Psoas muscle (tissue), 8 donors: ENCODE measurements around the gene MBNL1. TPM values are rescaled to one million over a fixed set of nuclear protein-coding genes. Genes with fewer than 3 reads are reported as not detected.
"Not testable (repeated sequence)": the region's sequence is repeated elsewhere in the genome, so short reads cannot be mapped to it uniquely, and the experiment has no call there.

Experiments used
- ATAC-seq, 4 donors: fragments of 200-7000 bp; cut with Tn5 transposase; one replicate each; pipeline ENCODE4 v1.9.1; 2020; ENCODE audit warnings: moderate library complexity in 3 of 4, mild to moderate bottlenecking in 2 of 4
- DNase-seq, 2 donors: peaks; one replicate each; pipeline ENCODE4 v3.0.0-alpha.2; 2020
- H3K27ac ChIP-seq: fragments of 200-600 bp; one replicate; pipeline ENCODE4 v1.8.0; 2022
- H3K27me3 ChIP-seq, 3 donors: fragments of 200-600 bp in 1 of 3; one replicate each; pipeline versions ENCODE4 v1.6.1 to v1.8.0; 2013 to 2022; ENCODE audit warnings: low read length in 2 of 3, mild to moderate bottlenecking in 2 of 3, moderate library complexity in 1 of 3; ENCODE audit not compliant: insufficient read depth in 3 of 3
- H3K36me3 ChIP-seq, 2 donors: fragments of 200-600 bp in 1 of 2; one replicate each; pipeline versions ENCODE4 v1.6.1 to v1.8.0; 2013 to 2022; ENCODE audit warnings: low read depth in 1 of 2, mild to moderate bottlenecking in 1 of 2, moderate library complexity in 1 of 2; ENCODE audit not compliant: insufficient read depth in 1 of 2
- H3K4me1 ChIP-seq: fragments of 200-600 bp; one replicate; pipeline ENCODE4 v1.8.0; 2022
- H3K4me3 ChIP-seq: fragments of 200-600 bp; one replicate; pipeline ENCODE4 v1.8.0; 2022; ENCODE audit warnings: mild to moderate bottlenecking
- H3K9me3 ChIP-seq: fragments of 200-600 bp; one replicate; pipeline ENCODE4 v1.8.0; 2022
- WGBS, 3 donors: extraction: QIAGEN DNeasy Blood & Tissue Kit; methylation state at CpG; one replicate each; pipeline versions ENCODE4 v1.1.6 to v1.1.7; 2013; 5-methylcytosine and 5-hydroxymethylcytosine counted together
- intact Hi-C, 2 donors: fragments of 100-400 bp; cut with DNase I; formaldehyde crosslinking; loops; one replicate each; pipeline versions ENCODE4 v1.11.0 to v1.14.2; 2022
- polyA plus RNA-seq, 3 donors: library from polyadenylated mRNA; stranded (reverse); fragments of 200-250 nt; gene quantifications; one replicate each; pipeline ENCODE4 v1.2.3, GENCODE V29; 2013
- total RNA-seq, 4 donors: library from RNA; stranded (reverse); fragmentation: NEBNext Ultra II Directional in 2 of 4; extraction: Animal tissue kit (Norgen Biotek cat#: 25700) in 2 of 4; gene quantifications; one replicate each; pipeline versions ENCODE4 v1.2.1 to v1.2.4, GENCODE V29; 2021 to 2023
- TF ChIP-seq, protein P1 (sequence below): fragments of 200-600 bp; IDR thresholded peaks from one replicate; pipeline ENCODE4 v1.8.0; 2022; ENCODE audit warnings: antibody characterized with exemption
- donor health status: healthy with polysubstance abuse.
- donor health status: DM: no; HTN: no; CAD: no; lungs with moderate emphysema.
- donor health status: Bipolar disorder and iron deficiency.
- donor health status: healthy.
- donor health status: DM: yes; HTN: yes; CAD: no.
- donor health status: DM: no; HTN: no; CAD: no.
- donor health status: DM: no; HTN: no; CAD: no.
- donor health status: DM: yes; HTN: yes; CAD: no.

MBNL1 gene
- total and polyA plus RNA-seq, 7 donors, result 27.4 to 281 (median 179) TPM

DNA sequence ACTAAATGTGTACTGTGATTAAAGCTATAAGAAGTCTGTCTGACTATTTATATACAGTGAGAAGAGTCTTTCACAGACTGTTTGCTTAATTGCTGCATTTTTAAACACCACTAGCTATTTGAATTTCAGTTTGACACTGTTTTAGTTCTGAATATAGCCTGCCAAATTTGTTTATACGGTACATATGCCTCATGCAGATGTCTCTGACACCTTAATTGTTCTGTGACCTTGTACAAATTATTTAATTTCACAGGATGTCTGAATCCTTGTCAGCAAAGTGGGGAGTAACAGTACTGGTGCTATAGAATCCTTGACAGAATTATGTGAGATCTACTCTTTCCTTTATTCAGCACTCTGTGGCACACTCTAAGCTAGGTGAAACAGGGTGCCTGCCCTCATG, 125.5 kb downstream of the MBNL1 start:
- H3K27ac ChIP-seq, result peak overlapping the region; percentile 92
- H3K9me3 ChIP-seq, result no peaks in the 10 kb centered on the region
- no peaks in the 10 kb centered on the region for H3K27me3 ChIP-seq
- no peak for ATAC-seq
- DNase-seq, result no peak
- TF ChIP-seq, protein P1, sequence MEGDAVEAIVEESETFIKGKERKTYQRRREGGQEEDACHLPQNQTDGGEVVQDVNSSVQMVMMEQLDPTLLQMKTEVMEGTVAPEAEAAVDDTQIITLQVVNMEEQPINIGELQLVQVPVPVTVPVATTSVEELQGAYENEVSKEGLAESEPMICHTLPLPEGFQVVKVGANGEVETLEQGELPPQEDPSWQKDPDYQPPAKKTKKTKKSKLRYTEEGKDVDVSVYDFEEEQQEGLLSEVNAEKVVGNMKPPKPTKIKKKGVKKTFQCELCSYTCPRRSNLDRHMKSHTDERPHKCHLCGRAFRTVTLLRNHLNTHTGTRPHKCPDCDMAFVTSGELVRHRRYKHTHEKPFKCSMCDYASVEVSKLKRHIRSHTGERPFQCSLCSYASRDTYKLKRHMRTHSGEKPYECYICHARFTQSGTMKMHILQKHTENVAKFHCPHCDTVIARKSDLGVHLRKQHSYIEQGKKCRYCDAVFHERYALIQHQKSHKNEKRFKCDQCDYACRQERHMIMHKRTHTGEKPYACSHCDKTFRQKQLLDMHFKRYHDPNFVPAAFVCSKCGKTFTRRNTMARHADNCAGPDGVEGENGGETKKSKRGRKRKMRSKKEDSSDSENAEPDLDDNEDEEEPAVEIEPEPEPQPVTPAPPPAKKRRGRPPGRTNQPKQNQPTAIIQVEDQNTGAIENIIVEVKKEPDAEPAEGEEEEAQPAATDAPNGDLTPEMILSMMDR, result no peak
- peaks cover 0 to 21% of the 10 kb centered on the region in 2 donors for H3K36me3 ChIP-seq
- H3K4me1 ChIP-seq, result peaks cover 79% of the 10 kb centered on the region
- peak overlapping the region; percentile 27 for H3K4me3 ChIP-seq
- intact Hi-C loops, result no loop called here
- WGBS, 3 donors, result 29 to 37% (median 36%) methylated on average over 1 of the region's 1 CpG

DNA sequence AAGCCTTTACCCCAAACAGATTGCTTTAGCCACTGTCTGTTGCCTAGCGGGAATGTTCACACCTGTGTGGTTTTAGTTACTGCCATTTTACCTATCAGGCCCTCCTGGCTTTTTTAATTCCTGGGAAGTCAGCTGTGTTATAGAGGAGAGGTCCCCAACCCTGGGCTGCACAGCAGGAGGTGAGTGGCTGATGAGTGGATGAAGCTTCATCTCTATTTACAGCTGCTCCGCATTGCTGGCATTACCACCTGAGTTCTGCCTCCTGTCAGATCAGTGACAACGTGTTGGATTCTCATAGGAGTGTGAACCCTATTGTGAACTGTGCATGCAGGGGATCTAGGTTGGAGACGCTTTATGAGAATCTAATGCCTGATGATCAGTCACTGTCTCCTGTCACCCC, 127.0 kb downstream of the MBNL1 start:
- Histone ChIP-seq H3K27ac (peak overlapping the region; percentile 92), H3K4me1 (peaks cover 87% of the 10 kb centered on the region), H3K36me3 (peaks cover 0 to 15% of the 10 kb centered on the region in 2 donors), H3K27me3 (no peaks in the 10 kb centered on the region), H3K4me3 (peak overlapping the region; percentile 47), H3K9me3 (no peaks in the 10 kb centered on the region)
- TF ChIP-seq, protein P1, result no peak
- 52 to 73% (median 60%) methylated on average over 4 of the region's 4 CpGs for WGBS, 3 donors
- intact Hi-C loops, result no loop called here
- peak; percentile 27 to 58 (median 40) for ATAC-seq
- DNase-seq, result no peak

DNA sequence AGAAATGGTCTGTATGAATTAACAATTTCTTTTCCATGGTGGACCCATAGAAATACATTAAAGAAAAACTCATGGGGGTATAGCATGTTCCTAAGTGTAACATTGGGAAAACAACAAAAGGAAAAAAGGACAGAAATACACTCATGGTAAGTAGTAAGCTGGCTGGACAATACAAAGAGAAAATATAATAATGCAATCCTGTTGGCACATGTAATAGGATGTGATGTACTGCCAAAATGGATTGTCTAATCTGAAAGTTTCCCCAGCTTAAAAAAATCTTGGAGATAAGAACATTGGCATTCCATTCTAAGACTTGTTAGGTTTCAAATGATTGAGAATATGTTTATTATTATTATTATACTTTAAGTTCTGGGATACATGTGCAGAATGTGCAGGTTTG, 128.1 kb downstream of the MBNL1 start:
- Histone ChIP-seq H3K27ac (peak overlapping the region; percentile 92), H3K36me3 (peaks cover 0 to 15% of the 10 kb centered on the region in 2 donors), H3K4me1 (peaks cover 87% of the 10 kb centered on the region), H3K9me3 (no peaks in the 10 kb centered on the region), H3K4me3 (peak overlapping the region; percentile 47), H3K27me3 (no peaks in the 10 kb centered on the region)
- intact Hi-C loops, result no loop called here
- DNase-seq, result no peak
- peak in 2 of 4 donors; percentile 25 to 27 for ATAC-seq
- TF ChIP-seq, protein P1, result no peak

DNA sequence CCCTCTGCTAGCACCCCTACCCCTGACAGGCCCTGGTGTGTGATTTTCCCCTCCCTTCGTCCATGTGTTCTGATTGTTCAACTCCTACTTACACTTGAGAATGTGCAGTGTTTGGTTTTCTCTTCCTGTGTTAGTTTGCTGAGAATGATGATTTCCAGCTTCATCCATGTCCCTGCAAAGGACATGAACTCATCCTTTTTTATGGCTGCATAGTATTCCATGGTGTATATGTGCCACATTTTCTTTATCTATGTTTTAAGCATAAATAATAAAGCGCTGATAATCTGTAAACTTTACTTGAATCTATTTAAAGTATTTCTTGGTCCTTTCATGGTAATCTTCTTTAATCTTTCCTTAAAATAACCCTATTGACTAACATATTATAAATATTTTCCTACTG, 128.6 kb downstream of the MBNL1 start:
- intact Hi-C loops, ATAC-seq, H3K27me3 ChIP-seq, H3K9me3 ChIP-seq, DNase-seq: not testable (repeated sequence)
- Histone ChIP-seq H3K36me3 (peaks cover 0 to 15% of the 10 kb centered on the region in 2 donors), H3K4me3 (peak overlapping the region; percentile 47), H3K27ac (peak overlapping the region; percentile 92), H3K4me1 (peaks cover 87% of the 10 kb centered on the region)
- WGBS, 3 donors, result 94 to 98% (median 95%) methylated on average over 2 of the region's 2 CpGs

DNA sequence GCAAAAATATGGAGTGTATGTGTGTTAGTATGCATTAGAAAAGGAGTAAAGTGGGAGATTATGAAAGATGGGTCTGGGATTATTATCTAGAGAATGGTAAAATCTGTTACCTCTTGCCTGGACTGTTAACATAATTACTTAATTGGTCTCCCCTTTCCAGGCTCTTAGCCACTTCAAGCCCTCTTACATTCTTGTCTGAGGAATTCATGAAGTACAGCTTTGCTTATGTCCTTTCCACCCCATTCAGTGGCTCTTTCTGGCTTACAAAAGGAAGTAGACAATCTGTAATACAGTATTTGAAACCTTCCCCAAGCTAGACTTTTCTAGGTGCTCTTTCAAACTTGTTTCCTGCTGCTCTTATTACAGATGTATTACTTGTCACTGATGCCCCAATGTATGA, 129.8 kb downstream of the MBNL1 start:
- Histone ChIP-seq H3K4me1 (peaks cover 83% of the 10 kb centered on the region), H3K9me3 (no peaks in the 10 kb centered on the region), H3K4me3 (peak overlapping the region; percentile 47), H3K36me3 (peaks cover 0 to 15% of the 10 kb centered on the region in 2 donors), H3K27ac (peak overlapping the region; percentile 92), H3K27me3 (no peaks in the 10 kb centered on the region)
- ATAC-seq (no peak), DNase-seq (no peak)
- TF ChIP-seq, protein P1, result no peak
- intact Hi-C loops, result no loop called here
